Germinal center (tissue), 1 donor: ENCODE data around the gene RIN3.

Experiments used
- DNase-seq: peaks from one replicate; pipeline ENCODE4 v3.0.0; 2012; ENCODE audit warnings: mixed read lengths, low spot score

RIN3 gene

DNA sequence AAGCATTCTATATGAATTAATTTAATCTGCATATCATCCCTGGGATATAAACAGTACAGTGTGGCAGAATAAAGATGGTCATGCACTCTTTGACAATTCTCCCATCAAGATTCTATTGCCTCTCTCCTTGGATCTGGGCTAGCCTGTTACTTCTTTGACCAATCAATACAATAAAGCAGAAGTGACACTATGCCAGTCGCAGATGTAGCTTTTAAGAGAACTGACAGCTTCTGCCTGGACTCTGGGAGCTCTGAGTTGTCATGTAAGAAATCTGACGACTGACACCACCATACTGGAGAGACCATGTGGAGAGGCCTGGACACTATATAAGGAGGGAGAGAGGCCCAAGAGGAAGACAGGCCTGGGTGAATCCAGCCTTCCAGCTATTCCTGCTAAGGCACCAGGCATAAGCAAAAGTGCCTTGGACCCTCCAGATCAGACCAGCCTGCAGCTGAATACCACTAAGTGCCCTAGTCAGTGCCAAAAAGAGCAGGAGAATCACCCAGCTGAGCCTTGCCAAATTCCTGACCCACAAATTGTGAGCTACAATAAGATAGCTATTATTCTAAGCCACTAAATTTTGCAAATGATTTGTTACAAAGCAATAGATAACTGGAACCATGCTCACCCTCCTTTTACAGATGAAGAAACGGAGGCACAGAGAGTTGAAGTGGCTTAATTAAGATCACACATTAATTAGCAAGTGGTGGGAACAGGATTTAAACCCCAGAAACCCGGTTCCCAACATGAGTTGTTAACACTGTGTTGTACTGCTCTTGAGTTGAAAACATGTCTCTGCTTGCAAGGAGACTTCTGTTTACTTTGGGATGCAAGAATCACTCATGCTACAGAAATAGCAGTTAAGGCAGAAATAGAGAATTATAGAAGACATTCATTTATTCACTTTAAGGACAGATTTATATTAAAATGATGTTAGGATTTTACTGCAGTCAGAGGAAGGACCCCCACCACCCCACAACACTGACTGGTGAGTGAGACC, 84.6 kb downstream of the RIN3 start:
- DNase-seq, result no peak

GRCh38 chr14:92599811-92600210, 86.2 kb downstream of the RIN3 start:
- no peak for DNase-seq

GRCh38 chr14:92600318-92601053, 86.9 kb downstream of the RIN3 start:
- no peak for DNase-seq

GRCh38 chr14:92601131-92601710, 87.6 kb downstream of the RIN3 start:
- DNase-seq, result no peak

- DNase-seq, result no peak
Observed at GRCh38 chr14:92601757-92602417, 88.3 kb downstream of the RIN3 start.

- no peak for DNase-seq
Observed at GRCh38 chr14:92603309-92604242, 90.0 kb downstream of the RIN3 start.

DNA sequence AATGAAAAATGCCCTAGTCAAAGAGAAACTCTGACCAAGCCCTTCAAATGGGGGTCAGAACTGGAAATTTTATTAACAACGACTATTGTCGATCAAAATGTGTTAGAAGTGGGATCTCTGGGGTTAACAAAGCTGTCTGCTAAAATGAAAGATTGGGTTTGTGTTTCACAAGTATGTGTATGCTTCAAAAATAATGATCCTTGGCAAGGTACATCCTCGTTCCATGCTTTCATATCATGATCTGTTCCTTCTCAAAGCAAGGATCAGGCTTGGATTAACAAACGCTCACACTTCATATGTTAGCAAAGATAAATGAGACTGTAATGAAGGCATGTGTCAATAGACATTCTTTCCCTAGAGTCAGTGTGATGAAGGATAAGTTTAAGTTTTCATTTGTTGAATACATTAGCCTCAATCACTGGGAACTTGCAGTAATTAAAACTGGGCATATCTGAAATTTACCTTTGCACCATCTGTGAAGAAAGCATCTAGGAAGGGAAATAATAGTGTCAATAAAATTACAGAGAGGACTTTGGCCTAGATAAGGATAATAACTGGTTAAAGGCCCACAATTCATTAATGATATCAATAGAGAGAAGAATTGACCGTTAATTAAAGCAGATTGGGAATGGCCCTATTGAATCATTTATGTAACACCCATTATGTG, 91.8 kb downstream of the RIN3 start:
- no peak for DNase-seq

DNA sequence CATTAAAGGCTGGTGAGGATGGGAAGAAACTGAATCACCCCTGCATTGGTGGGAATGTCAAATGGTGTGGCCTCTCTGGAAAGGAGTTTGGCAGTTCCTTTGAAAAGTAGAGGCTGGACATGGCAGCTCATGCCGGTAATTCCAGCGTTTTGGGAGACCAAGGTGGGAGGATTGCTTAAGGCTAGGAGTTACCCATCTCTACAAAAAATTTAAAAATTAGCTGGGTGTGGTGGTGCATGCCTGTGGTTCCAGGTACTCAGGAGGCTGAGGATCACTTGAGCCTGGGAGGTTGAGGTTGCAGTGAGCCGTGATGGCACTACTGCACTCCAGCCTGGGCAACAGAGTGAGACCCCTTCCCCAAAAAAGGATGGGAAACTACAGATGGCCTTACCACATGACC, 93.7 kb downstream of the RIN3 start:
- no peak for DNase-seq

DNA sequence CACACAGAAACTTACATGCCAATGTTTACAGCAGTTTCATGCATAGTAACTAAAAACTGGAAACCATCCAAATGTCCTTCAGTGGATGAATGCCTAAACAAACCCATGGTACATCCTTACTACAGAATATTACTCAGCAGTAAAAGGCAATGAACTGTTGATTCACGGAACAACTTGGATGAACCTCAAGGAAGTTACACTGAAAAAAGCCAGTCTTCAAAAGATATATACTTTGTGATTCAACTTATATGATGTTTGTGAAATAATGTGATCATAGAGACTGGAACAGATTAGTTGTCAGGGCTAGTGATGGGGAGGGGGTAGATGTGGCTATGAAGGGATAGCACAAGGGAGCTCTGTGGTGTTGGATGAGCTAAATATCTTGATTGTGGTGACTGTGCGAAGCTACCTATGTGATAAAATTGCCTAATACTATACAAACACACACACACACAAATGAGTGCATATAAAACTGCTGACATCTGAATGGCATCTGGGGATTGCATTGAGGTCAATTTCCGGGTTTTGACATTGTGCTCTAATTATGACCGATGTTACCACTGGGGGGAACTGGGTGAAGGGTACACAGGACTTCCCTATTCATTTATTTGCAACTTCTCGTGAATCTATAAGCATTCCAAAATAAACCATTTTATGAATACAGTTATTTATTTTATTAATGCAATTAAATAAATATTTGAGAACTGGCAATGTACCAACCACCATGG, 94.3 kb downstream of the RIN3 start:
- DNase-seq, result no peak

- no peak for DNase-seq
Observed at GRCh38 chr14:92609955-92610354, 96.4 kb downstream of the RIN3 start.

DNA sequence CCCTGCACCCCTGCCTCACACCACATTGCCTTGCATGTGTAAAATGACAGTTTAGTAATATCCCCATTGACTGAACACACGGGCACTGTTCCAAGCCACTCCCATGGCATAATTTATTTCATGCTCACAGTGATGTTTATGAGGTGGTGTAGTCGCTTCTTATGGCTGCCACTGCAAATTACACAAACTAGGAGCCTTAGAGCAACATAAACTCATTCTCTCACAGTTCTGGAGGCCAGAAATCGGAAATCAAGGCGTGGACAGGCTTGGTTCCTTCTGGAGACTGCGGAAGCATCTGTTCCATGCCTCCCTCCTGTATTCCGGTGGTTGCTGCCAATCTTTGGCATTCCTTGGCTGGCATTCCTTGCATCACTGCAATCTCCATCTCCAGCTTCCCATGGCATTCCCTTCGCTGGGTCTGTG, 97.3 kb downstream of the RIN3 start:
- DNase-seq, result no peak

GRCh38 chr14:92613008-92613658, 99.6 kb downstream of the RIN3 start:
- peak; percentile 78 for DNase-seq

DNA sequence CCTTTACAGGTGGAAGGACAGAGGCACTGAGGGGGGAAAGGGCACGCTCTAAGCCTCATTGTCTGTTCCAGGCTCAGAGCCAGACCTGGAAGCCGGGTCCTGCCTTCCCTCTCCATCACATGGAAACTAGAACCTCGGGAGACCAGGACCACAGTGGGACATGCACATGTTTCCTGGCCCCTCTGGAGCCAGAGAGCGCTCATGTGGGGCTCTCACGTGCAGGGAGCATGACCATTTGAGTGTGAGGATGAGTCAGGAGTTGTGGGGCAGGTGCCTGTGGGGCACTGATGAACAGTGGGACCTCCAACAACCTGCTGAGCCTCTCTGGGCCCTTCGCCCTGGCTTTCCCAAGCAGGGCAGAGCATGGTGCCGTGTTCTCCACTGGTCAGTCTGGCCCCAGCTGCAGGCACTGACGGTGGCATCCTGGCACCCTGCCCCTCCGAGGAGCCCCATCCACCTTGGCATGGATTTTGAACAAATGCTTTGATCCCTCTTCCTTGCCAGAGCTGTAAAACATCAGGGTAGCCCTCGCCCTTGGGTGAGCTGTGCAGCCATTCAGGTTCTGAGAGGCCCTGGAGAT, 100.2 kb downstream of the RIN3 start:
- DNase-seq, result no peak

DNA sequence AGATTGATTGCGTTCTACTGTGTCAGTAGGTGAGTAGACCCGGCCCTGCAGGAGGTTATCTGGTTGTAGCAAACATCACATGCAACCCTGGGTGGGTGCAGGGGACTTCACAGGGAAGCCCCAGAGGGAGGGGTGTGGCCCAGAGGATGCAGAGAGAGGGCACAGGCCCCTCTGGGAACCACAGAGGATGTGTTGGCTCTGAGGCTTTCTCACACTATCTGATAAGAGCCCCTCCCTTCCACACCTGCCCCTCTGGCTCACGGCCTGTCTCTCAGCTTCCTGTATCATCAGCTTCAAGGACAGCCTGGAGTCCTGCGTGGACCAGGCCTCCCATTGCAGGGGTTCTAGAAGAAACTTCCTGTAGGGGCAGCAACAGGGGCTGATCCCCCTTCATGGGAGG, 101.9 kb downstream of the RIN3 start:
- DNase-seq, result no peak

- DNase-seq, result no peak
Observed at GRCh38 chr14:92616178-92616577, 102.6 kb downstream of the RIN3 start.

- DNase-seq, result no peak
Observed at GRCh38 chr14:92617581-92617980, 104.0 kb downstream of the RIN3 start.

- DNase-seq, result no peak
Observed at GRCh38 chr14:92619671-92620456, 106.3 kb downstream of the RIN3 start.

- no peak for DNase-seq
Observed at GRCh38 chr14:92622311-92622710, 108.7 kb downstream of the RIN3 start.
